CD14-positive monocyte (primary cell): ENCODE measurements around the gene KRT79. TPM values are rescaled to one million over a fixed set of nuclear protein-coding genes. Genes with fewer than 3 reads are reported as not detected.

Experiments
- DNase-seq, 3 donors: peaks; one replicate each; pipeline ENCODE4 v3.0.0-alpha.2; 2011 to 2022
- H2AFZ ChIP-seq: 2 replicates; pipeline ENCODE4 v1.6.0; 2012; ENCODE audit warnings: mild to moderate bottlenecking, low read depth, low read length, inconsistent platforms; ENCODE audit not compliant: insufficient read depth, poor library complexity, severe bottlenecking
- H3K27ac ChIP-seq, 2 donors: 1 replicate in 1 of 2; 2 replicates in 1 of 2; pipeline ENCODE4 v1.5.1; 2012 to 2013; ENCODE audit warnings: low read length in 2 of 2, control low read depth in 1 of 2, inconsistent platforms in 1 of 2, low read depth in 1 of 2, mild to moderate bottlenecking in 1 of 2
- H3K27me3 ChIP-seq, 2 donors: one replicate each; pipeline versions ENCODE4 v1.6.0 to v1.6.1; 2011 to 2013; ENCODE audit warnings: low read length in 2 of 2; ENCODE audit not compliant: control insufficient read depth in 2 of 2, insufficient read depth in 2 of 2
- H3K36me3 ChIP-seq, 2 donors: replicated peaks in 1 of 2; 1 replicate in 1 of 2; 2 replicates in 1 of 2; pipeline versions ENCODE4 v1.5.1 to v1.6.1; 2012 to 2013; ENCODE audit warnings: low read length in 2 of 2, control low read depth in 1 of 2, inconsistent platforms in 1 of 2, mild to moderate bottlenecking in 1 of 2; ENCODE audit not compliant: insufficient read depth in 2 of 2, control insufficient read depth in 1 of 2
- H3K4me1 ChIP-seq, 2 donors: 1 replicate in 1 of 2; 2 replicates in 1 of 2; pipeline versions ENCODE4 v1.5.1 to v1.6.1; 2012 to 2013; ENCODE audit warnings: low read length in 2 of 2, control low read depth in 1 of 2, inconsistent platforms in 1 of 2, mild to moderate bottlenecking in 1 of 2, moderate library complexity in 1 of 2; ENCODE audit not compliant: insufficient read depth in 2 of 2, control insufficient read depth in 1 of 2
- H3K4me2 ChIP-seq: replicated peaks from 2 replicates; pipeline ENCODE3; 2012; ENCODE audit warnings: low read length, moderate library complexity, mild to moderate bottlenecking; ENCODE audit not compliant: poor library complexity, severe bottlenecking; ENCODE audit errors: extremely low read depth
- H3K4me3 ChIP-seq, 3 experiments: fragments of 200-600 bp in 1 of 3; sonication (generic) in 1 of 3; replicated peaks in 1 of 3; 1 replicate in 2 of 3; 2 replicates in 1 of 3; pipeline ENCODE4 v1.5.1; 2011 to 2013; ENCODE audit warnings: low read length in 3 of 3, mild to moderate bottlenecking in 3 of 3, control low read depth in 2 of 3, low read depth in 2 of 3, inconsistent platforms in 1 of 3, moderate library complexity in 1 of 3
- H3K79me2 ChIP-seq: 2 replicates; pipeline ENCODE4 v1.6.0; 2012; ENCODE audit warnings: mild to moderate bottlenecking, control low read depth, inconsistent platforms, low read length, moderate library complexity; ENCODE audit not compliant: insufficient read depth
- H3K9ac ChIP-seq: 2 replicates; pipeline ENCODE4 v1.6.0; 2017; ENCODE audit warnings: low read length, mild to moderate bottlenecking; ENCODE audit not compliant: insufficient read depth, poor library complexity, severe bottlenecking
- H3K9me3 ChIP-seq, 2 donors: replicated peaks in 1 of 2; 1 replicate in 1 of 2; 2 replicates in 1 of 2; pipeline versions ENCODE4 v1.5.1 to v1.6.1; 2012 to 2013; ENCODE audit warnings: low read length in 2 of 2, control low read depth in 1 of 2; ENCODE audit not compliant: control insufficient read depth in 1 of 2, insufficient read depth in 1 of 2
- H4K20me1 ChIP-seq: 2 replicates; pipeline ENCODE4 v1.6.0; 2012; ENCODE audit warnings: mild to moderate bottlenecking, low read length, control low read depth, moderate library complexity; ENCODE audit not compliant: insufficient read depth
- H3K27ac Mint-ChIP-seq, 7 donors: one replicate each; pipeline ENCODE4 v1.8.0; 2020; ENCODE audit warnings: mild to moderate bottlenecking in 7 of 7, mixed read lengths in 7 of 7, moderate library complexity in 6 of 7, inconsistent platforms in 2 of 7
- H3K27me3 Mint-ChIP-seq, 3 donors: one replicate each; pipeline ENCODE4 v1.8.0; 2021 to 2022; ENCODE audit warnings: low read depth in 3 of 3, mild to moderate bottlenecking in 3 of 3, mixed read lengths in 3 of 3, moderate library complexity in 3 of 3, inconsistent platforms in 1 of 3
- H3K36me3 Mint-ChIP-seq, 2 donors: one replicate each; pipeline ENCODE4 v1.8.0; 2020; ENCODE audit warnings: mixed read lengths in 2 of 2, inconsistent platforms in 1 of 2, mild to moderate bottlenecking in 1 of 2
- H3K4me1 Mint-ChIP-seq: one replicate; pipeline ENCODE4 v1.8.0; 2020; ENCODE audit warnings: mild to moderate bottlenecking, mixed read lengths
- H3K4me3 Mint-ChIP-seq, 2 donors: one replicate each; pipeline ENCODE4 v1.8.0; 2020; ENCODE audit warnings: mild to moderate bottlenecking in 2 of 2, mixed read lengths in 2 of 2, moderate library complexity in 1 of 2
- H3K9me3 Mint-ChIP-seq, 7 donors: one replicate each; pipeline ENCODE4 v1.8.0; 2020 to 2022; ENCODE audit warnings: mixed read lengths in 7 of 7, mild to moderate bottlenecking in 6 of 7, moderate library complexity in 6 of 7, inconsistent platforms in 2 of 7
- WGBS: methylation state at CpG from one replicate; pipeline ENCODE4 v1.1.5; 2013; ENCODE audit warnings: missing lambda C conversion rate; ENCODE audit not compliant: insufficient coverage; 5-methylcytosine and 5-hydroxymethylcytosine counted together
- intact Hi-C, 2 donors: fragments of 100-400 bp; cut with micrococcal nuclease; formaldehyde crosslinking; loops; one replicate each; pipeline versions ENCODE4 v1.15.0 to v1.15.1; 2023
- polyA plus RNA-seq, 3 donors: library from polyadenylated mRNA; depleted of rRNA in 1 of 3; unstranded in 2 of 3; stranded (reverse) in 1 of 3; fragments of 300-500 nt in 2 of 3; fragments of >200 nt in 1 of 3; fragmentation: Illumina TruSeq in 2 of 3; gene quantifications; 1 replicate in 2 of 3; 2 replicates in 1 of 3; pipeline ENCODE4 v1.2.3, GENCODE V29; 2012 to 2021
- TF ChIP-seq, protein P1 (sequence below): fragments of 200-600 bp; IDR thresholded peaks from one replicate; pipeline ENCODE4 v1.8.0; 2022; ENCODE audit warnings: antibody characterized with exemption, mild to moderate bottlenecking

KRT79 gene
- polyA plus RNA-seq, 3 donors = not detected

DNA sequence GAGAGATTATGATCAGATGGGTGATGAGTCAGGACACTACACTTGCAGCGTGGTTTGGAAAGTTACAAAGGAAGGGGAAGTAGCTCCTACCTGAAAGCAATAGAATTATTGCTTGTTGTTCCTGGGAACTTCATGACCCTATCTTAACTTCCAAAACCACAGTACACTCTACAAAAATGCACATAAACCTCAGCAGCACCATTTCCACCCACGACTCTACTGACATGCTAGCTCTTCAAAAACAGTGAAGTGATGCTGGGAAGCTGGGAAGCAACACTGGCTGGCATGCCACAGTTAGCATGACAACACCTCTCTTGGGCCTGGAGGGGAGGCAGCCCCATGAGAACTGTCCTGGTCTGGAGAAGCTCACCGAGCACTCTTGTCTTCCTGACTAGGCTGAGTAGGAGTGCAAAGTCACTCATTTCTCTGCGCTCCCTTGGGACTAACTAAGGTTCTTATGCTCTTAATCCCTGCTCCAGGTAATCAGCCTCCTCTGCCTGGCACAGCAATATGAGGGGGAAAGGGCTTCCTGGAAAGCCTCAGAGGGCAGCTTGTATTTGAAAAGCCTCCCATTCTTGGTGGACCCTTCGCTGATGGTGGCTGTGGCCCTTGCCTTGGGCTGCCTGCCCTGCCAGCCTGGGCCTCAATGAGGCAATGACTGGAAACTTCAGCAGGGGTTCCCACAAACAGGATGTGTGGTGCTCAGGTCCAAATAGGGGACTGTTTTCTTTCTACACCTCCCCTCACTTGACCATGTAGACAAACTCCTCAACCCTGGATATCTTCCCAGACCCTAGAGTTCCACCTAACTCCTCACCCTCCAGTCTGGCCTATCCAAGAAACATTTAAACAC lies 39.4 kb downstream of the KRT79 start:
- no peak overlapping the region for H3K9ac ChIP-seq
- no peaks in the 10 kb centered on the region for H3K4me1 ChIP-seq
- H3K36me3 ChIP-seq = no peaks in the 10 kb centered on the region
- H3K79me2 ChIP-seq = no peaks in the 10 kb centered on the region
- H3K4me2 ChIP-seq = no peak overlapping the region
- H3K27me3 Mint-ChIP-seq = peaks cover 18 to 28% (median 24%) of the 10 kb centered on the region in 3 donors
- no peaks in the 10 kb centered on the region for H4K20me1 ChIP-seq
- no peak for DNase-seq
- H3K27me3 ChIP-seq = peaks cover 6 to 12% of the 10 kb centered on the region in 2 donors
- no peak overlapping the region for H2AFZ ChIP-seq
- no peak overlapping the region for H3K4me3 Mint-ChIP-seq
- H3K9me3 Mint-ChIP-seq = peaks cover 0 to 2% (median 0%) of the 10 kb centered on the region in 7 donors
- no peak overlapping the region for H3K27ac Mint-ChIP-seq
- intact Hi-C loops = no loop called here
- no peaks in the 10 kb centered on the region for H3K36me3 Mint-ChIP-seq
- H3K4me3 ChIP-seq = no peak overlapping the region
- no peaks in the 10 kb centered on the region for H3K9me3 ChIP-seq
- 61% methylated on average over 3 of the region's 5 CpGs for WGBS
- H3K27ac ChIP-seq = no peak overlapping the region
- TF ChIP-seq, protein P1, sequence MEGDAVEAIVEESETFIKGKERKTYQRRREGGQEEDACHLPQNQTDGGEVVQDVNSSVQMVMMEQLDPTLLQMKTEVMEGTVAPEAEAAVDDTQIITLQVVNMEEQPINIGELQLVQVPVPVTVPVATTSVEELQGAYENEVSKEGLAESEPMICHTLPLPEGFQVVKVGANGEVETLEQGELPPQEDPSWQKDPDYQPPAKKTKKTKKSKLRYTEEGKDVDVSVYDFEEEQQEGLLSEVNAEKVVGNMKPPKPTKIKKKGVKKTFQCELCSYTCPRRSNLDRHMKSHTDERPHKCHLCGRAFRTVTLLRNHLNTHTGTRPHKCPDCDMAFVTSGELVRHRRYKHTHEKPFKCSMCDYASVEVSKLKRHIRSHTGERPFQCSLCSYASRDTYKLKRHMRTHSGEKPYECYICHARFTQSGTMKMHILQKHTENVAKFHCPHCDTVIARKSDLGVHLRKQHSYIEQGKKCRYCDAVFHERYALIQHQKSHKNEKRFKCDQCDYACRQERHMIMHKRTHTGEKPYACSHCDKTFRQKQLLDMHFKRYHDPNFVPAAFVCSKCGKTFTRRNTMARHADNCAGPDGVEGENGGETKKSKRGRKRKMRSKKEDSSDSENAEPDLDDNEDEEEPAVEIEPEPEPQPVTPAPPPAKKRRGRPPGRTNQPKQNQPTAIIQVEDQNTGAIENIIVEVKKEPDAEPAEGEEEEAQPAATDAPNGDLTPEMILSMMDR = no peak
- H3K4me1 Mint-ChIP-seq = peaks cover 2% of the 10 kb centered on the region

DNA sequence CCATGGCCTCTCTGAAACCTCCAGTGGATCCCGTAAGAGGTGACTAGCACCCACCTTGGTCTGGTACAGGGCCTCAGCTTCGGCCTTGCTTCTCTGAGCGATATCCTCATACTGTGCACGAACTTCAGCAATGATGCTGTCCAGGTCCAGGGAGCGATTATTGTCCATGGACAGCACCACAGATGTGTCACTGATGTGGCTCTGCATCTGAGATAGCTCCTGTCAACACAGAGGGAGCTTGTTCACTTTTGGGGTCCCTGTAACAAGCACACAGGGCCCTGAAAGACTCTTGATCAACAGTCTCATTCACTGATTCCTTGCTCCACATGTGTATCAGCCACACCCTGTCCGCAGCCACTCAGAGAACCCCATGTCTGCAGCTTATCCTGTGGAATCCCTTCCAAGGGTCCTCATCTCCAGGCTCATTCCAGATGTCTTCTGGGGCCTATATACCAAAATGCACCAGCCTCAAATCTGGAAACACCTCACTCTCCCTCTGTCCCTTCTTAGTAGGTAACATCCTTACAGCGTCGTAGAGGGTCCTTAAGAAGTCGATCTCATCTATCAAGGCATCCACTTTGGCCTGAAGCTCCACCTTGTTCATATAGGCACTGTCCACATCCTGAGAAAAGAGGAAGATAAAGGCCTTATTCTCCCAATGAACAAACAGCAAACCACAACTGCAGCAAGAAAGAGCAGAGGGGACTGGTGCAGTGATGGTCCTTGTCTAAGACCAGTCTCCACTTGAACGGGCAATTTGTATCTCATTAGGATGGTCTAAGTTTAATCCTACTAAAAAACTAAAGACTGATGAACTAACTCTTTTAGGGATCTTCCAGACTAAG lies 41.7 kb downstream of the KRT79 start:
- peaks cover 5% of the 10 kb centered on the region for H3K4me1 Mint-ChIP-seq
- Histone ChIP-seq H3K4me3 (no peak overlapping the region), H3K36me3 (no peaks in the 10 kb centered on the region), H3K4me1 (no peaks in the 10 kb centered on the region), H2AFZ (no peak overlapping the region), H3K27me3 (peaks cover 6 to 19% of the 10 kb centered on the region in 2 donors), H3K9ac (no peak overlapping the region), H3K27ac (no peak overlapping the region), H3K79me2 (no peaks in the 10 kb centered on the region), H3K9me3 (no peaks in the 10 kb centered on the region), H3K4me2 (no peak overlapping the region), H4K20me1 (no peaks in the 10 kb centered on the region)
- intact Hi-C loops = no loop called here
- H3K27me3 Mint-ChIP-seq = peaks cover 28 to 38% (median 28%) of the 10 kb centered on the region in 3 donors
- H3K9me3 Mint-ChIP-seq = peaks cover 0 to 5% (median 0%) of the 10 kb centered on the region in 7 donors
- TF ChIP-seq, protein P1 = no peak
- no peak overlapping the region for H3K4me3 Mint-ChIP-seq
- 91% methylated on average over 6 of the region's 10 CpGs for WGBS
- no peak for DNase-seq
- H3K36me3 Mint-ChIP-seq = no peaks in the 10 kb centered on the region
- H3K27ac Mint-ChIP-seq = no peak overlapping the region
